CD4-positive, alpha-beta T cell treated with Interleukin-6 at 100 ng/mL for 8 hours (primary cell): Measurements from ENCODE around the gene INKA2.

Experiments used
- DNase-seq: peaks from one replicate; pipeline ENCODE4 v3.0.0-alpha.2; 2020; ENCODE audit warnings: mixed read lengths, low spot score

INKA2 gene

DNA sequence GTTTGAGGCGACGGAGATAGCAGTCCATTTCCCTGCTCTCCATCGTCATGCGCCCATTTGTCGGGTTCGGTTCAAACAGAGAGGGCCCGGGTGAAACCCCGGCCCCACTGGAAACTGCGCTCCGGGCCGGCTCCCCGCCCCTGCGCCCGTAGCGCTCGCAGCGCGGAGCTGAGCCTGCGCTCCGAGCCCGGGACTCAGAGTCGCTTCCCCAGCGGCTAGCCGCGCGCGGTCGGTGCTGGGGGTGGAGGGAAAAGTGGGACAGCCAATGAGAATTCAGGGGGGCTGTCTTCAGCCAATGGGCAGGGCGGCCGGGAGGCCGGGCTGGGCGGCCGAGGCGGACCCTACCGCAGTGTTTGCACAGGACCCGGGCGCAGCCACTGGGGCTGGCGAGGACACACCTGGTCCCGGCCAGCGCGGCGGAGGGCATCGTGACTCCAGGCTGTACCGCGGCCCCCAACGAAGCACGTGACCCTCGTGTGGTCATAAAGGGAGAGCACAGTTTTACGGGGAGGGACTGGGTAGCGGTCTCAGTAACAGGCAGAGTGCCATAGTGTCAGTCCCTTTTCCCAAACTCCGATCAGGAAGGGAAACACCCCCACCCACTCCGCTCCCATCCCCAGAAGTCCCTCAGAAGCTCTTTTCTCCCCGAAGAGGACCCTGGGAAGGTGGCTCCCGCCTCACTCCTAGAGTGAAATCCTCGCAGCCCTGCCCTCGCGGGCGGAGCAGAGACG lies at the start of gene INKA2:
TSS of gene INKA2 (minus strand) at position 202 of the 731 bp plus-strand sequence. CDS start at position 49, 153 bp downstream.
- peak; percentile 65 for DNase-seq

DNA sequence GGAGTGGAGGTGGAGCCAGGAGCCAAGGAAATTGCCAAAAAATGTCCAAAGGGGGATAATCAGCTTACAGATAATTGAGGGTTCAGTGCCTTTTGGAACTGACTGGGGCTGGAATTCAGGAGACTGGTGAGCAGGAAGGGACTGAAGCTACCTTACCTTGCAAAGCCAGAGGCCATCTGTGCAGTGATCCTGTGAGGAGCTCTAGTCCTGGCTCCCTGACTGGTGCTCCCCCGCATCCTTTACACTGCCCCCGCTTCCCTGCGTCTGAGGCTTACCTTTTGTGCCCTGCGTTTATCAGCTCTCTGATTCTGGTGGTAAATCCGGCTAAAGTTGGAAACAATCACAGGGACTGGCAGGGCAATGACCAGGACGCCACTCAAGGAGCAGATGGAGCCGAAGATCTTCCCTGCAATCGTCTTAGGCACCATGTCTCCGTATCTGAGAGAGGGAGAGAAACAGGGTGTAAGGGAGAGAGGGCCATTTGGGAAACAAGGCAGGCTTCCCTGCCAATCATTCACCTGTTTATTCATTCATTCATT lies 47.5 kb upstream of the INKA2 start:
- no peak for DNase-seq

DNA sequence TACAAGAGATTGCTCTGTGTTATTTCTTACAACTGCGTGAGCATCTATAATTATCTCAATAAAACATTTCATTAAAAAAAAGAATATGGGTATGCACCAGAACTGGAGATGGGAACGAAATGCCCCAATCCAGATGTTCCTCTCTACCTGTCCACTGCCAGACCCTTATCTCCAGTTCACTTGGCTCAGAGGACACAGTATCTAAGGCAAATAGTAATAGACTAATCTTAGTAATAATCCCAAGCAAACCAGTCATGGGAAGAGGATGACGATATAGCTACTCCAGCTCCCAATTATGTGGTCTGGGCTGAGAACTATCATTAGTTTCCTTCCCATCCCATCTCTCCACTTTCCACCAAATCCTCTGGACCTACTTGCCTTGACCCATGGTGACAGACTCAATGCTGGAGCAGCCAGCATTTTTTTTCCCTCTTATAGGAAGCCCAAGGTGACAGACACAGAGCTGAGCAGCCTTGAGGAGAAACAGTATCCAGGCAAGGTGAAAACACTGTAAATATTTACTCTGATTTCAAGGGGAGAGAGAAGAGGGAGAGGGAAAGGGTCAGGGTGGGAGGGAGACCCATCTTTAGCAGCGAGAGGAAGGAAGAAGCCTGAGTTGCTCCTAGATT lies 45.2 kb upstream of the INKA2 start:
- no peak for DNase-seq

GRCh38 chr1:111779546-111779945 lies 40.4 kb upstream of the INKA2 start:
- no peak for DNase-seq

DNA sequence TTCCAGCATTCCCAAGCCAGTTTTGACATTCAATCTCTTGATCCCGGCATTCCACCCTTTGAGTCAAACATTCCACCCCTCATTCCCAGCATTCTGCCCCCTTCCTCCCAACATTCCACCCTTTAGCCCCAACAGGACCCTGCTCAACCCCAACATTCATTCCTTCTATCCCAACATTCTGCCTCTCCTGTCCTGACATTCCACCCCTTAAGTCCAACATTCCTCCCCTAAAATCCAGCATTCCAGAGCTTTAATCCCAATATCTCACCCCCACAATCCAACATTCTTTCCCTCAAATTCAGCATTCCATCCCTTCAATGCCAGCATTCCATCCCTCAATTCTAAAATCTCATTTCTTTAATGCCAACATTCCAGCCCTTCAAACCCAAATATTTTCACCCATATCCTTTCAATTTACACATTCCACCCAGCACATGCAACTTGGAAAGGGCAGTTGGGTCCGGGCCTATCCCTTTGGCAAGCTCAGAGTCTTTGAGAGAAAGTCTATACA lies 39.4 kb upstream of the INKA2 start:
- no peak for DNase-seq

DNA sequence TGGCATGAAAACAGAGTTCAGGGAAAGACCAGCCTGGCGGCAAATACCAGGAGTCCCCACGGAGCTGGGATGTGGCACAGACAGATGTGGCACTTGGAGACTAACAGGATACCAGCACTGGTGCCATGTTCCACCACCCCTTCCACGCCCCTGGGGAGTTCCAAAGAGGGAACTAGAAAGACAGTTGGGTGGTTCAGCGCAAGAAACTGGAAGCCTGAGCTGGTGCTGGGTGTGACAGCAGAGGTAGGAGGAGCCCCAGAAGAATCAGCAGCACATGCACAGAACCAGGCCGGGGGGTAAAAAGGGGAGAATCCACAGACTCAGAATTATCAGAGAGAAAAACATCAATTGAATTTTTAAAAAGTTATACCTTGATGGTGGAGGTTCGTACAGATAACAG lies 38.9 kb upstream of the INKA2 start:
- DNase-seq: no peak

DNA sequence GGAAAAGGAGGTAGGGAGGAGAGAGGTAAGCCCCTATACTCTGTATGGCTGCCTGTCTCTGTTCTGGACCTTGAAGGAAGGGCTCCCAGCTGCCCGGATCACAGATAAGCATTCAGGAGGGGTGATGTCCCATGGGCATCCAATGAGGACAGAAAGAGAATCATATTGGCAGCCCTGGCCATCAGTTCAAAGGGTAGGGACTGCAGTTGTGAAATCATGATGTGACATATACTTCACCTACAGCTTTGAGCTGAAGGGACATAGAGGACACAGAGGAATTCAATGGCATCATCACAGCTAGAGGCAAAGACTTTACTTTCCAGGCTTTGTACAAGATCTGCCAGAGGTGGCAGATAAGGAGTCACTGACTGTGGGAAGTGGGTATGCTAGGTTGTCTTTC lies 38.1 kb upstream of the INKA2 start:
- DNase-seq: no peak

GRCh38 chr1:111776861-111777260 lies 37.7 kb upstream of the INKA2 start:
- no peak for DNase-seq

DNA sequence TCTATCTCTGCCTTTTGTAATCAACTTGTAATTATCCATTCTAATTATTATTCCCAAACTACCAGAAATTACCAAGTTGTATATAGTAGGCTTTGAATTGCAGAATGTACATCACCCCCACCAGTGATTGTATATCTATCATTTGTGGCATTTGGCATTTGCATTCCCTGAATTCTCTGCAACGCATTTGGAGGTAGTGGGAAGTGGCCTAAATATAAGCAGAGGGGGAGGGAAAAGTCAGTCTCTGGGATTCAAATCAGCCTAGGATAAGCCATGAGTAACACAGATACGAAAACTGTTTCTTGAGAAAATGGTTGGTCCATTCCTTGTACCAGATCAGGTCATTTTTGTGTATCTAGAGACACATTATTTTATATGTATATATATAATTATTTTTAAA lies 37.2 kb upstream of the INKA2 start:
- DNase-seq: no peak

DNA sequence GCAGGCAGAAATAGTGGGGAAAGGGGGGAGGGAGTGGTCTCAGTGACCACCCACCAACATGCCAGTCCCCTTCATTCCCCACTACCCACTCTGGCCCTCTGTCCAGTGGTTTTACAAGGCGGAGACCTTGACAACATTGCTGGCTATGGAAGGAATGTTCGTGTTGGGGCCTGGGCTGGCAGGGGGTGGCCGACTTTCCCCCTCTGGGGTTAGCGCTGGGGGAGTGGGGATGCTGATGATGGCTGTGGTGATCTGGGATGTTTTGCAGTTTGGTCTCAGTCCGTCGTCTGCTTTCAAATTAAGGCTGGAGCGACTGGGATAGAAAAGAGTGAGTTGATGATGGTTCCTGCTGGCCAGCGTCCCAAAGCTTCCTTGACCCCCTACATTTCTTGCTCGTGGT lies 36.8 kb upstream of the INKA2 start:
- DNase-seq: no peak

- no peak for DNase-seq
These were observed 31.7 kb upstream of the INKA2 start for GRCh38 chr1:111770916-111771315.

DNA sequence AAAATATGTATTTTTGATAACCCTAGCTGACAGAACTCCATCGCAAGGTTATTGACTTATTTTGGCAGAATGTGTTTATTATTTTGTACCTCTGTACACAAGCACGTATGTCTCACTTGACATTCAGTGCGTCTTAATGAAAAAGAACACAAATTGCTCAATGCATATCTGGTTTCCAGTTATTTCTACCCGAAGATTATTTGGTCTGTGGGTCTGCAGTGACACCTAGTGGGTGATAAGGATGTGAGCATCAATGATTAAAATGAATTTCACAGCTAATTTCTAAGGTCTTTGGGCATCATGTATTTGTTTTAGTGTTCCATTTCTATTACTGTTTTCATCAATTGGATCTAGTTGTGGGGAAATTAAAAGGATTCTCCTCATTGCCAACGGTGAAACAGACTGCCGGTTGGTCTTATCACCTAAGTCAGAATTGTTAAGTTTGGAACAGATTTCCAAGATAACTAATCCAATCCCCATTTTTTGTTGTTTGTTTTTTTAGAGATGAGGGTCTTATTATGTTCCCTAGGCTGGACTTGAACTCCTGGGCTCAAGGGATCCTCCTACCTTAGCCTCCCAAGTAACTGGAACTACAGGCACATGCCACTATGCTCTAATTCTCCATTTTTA lies 30.4 kb upstream of the INKA2 start:
- peak; percentile 55 for DNase-seq

DNA sequence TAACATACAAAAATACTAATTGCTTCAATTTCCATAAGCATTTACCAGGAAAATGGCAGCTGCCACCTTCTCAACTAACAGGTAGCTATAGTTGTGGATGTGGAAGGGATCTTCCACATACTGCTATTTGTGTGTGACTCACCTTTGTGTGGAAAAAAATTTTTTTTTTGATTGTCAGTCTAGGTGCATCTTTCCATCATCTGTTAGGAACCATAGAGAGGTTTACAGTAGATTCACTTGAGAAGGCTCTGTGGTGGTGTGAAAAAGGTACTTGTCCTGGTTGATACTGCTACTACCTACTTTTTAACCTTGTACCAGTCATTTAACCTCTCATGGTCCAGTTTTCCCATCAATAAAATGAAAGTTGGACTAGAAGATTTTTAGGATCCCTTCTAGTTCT lies 29.4 kb upstream of the INKA2 start:
- no peak for DNase-seq

- no peak for DNase-seq
These were observed 28.8 kb upstream of the INKA2 start for GRCh38 chr1:111768023-111768422.

DNA sequence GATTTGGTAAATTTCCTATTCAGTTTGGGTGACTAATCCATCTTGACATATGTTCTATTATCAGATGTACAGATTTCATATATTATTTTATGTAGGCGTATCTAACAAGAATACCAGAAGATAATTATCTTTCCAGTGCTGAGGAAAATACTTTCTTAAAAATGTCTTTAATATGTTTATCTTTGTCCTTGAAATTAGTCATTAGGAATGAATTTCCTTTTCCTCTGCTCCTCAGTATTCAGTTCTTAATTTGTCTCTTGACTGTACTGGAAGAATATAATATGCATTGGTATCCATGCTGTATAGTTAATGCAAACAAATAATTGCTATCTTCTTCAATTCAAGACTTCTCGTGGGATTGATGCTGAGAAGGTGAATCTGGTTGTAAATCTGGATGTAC lies 23.1 kb upstream of the INKA2 start:
- DNase-seq: no peak

GRCh38 chr1:111761717-111762116 lies 22.5 kb upstream of the INKA2 start:
- no peak for DNase-seq

- no peak for DNase-seq
These were observed 19.2 kb upstream of the INKA2 start for GRCh38 chr1:111758373-111758772.

DNA sequence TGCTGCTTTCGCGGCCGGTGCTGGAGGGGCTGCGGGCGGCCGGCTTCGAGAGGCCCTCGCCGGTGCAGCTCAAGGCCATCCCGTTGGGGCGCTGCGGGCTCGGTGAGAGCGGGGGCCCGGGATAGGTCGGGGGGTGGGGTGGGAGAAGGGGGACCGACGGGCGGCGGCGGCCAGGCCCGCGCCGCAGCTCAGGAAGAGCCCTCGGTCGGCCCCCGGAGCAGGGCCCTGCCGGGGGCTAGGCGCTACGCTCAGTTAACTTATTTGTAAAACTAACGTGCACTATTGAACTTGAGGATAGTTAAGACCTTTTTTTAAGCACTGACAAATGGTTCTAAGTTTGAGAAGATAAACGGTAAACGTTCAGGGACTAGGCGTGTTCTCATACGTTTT lies 16.9 kb upstream of the INKA2 start:
- DNase-seq: no peak

DNA sequence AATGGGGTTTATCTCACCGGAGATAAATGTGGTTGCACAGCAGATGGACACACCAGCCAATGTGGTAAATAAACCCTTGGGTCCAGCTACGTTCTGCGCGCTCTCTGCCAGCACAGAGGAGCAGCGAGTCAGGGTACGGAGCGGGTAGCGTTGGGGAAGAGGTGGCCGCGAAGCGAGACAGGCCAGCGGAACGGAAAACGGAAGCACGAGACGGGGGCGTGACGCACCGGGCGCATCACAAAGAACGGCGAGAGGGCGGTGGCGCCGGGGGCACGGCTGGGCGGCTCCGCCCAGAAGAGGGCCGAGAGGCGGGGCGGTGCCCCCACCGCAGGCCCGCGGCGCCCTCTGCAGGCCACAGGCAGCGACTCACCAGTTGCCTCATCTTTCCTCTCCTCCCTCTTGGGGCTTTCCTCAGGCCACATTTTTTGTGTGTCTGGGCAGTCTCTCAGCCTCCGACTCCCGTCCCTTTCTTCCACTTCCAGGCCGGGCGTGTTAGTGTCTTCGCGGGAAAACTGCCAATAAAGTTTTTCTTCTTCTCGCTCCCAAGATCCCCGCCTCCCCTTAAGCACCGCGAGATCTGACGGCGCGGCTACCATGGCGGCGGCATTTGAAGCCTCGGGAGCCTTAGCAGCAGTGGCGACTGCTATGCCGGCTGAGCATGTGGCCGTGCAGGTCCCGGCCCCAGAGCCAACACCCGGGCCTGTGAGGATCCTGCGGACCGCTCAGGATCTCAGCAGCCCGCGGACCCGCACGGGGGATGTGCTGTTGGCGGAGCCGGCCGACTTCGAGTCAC lies 16.3 kb upstream of the INKA2 start, which contains the start of gene DDX20:
TSS of gene DDX20 (plus strand) at position 571 of the 793 bp plus-strand sequence. CDS start at position 595, 24 bp downstream.
- peak; percentile 90 for DNase-seq

DNA sequence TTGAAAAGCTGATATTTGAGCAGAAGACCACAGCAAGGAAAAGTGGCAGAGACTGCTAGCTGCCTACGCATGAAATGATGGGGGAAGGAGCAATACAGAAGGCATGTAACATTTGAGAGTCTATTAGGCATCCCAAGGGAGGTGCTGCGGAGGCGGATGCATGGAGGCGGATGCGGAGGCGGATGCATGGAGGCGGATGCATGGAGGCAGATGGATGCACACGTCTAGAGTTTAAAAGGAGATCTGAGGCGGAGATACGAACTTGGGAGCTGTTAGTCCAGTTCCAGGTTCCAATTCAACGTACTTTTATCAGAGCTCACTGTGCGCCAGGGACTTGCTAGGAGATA lies 15.8 kb upstream of the INKA2 start:
- no peak for DNase-seq

- DNase-seq: no peak
These were observed 12.8 kb upstream of the INKA2 start for GRCh38 chr1:111751906-111752575.

DNA sequence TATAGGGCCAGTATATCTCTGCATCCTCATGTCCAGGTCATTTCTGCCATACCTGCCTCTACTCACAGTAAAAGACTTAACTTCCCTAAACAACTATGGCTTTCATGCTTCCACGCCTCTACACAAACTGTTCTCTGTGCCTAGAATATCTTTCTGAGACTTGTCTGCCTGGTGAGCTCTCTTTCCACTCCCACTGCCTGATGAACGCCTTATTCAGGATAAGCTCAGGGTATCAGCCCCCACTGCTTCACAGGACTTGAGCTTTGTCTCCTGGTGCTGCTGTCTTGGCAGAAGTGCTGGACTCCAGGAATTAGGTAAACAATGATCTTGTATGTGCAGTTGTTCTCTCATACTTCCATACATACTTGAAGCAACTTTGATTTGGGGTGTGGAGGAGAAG lies 11.7 kb upstream of the INKA2 start:
- no peak for DNase-seq
